NT2/D1 (cell line): ENCODE data around the gene ZNF438.
"Not testable (repeated sequence)": the region's sequence is repeated elsewhere in the genome, so short reads cannot be mapped to it uniquely, and the experiment has no call there.

Experiments used
- DNase-seq: peaks from one replicate; pipeline ENCODE4 v3.0.0-alpha.2; 2011; ENCODE audit warnings: low read depth, low spot score
- H3K27me3 ChIP-seq: 2 replicates; pipeline ENCODE4 v1.6.0; 2011; ENCODE audit warnings: mild to moderate bottlenecking; ENCODE audit not compliant: insufficient read length, insufficient read depth
- H3K36me3 ChIP-seq: 2 replicates; pipeline ENCODE4 v1.6.1; 2011; ENCODE audit warnings: mild to moderate bottlenecking, low read length, mixed read lengths; ENCODE audit not compliant: insufficient read depth, insufficient read length
- H3K4me1 ChIP-seq: 2 replicates; pipeline ENCODE4 v1.5.1; 2011; ENCODE audit not compliant: insufficient read depth, insufficient read length
- H3K4me3 ChIP-seq: 2 replicates; pipeline ENCODE4 v1.5.1; 2011; ENCODE audit warnings: low read depth; ENCODE audit not compliant: insufficient read length
- H3K9ac ChIP-seq: 2 replicates; pipeline ENCODE4 v1.6.0; 2011; ENCODE audit warnings: low read depth; ENCODE audit not compliant: insufficient read length
- H3K9me3 ChIP-seq: 2 replicates; pipeline ENCODE4 v1.5.1; 2011; ENCODE audit warnings: mild to moderate bottlenecking, low read length; ENCODE audit not compliant: insufficient read depth
- SUZ12 ChIP-seq: IDR thresholded peaks from 2 replicates; pipeline ENCODE4 v1.6.1; 2011; ENCODE audit not compliant: insufficient read length, insufficient read depth; ENCODE audit errors: extremely low read depth
- YY1 ChIP-seq: IDR thresholded peaks from 2 replicates; pipeline ENCODE4 v1.6.1; 2011; ENCODE audit not compliant: insufficient read length, insufficient read depth
- ZNF274 ChIP-seq: IDR thresholded peaks from 2 replicates; pipeline ENCODE4 v1.6.1; 2011; ENCODE audit warnings: mild to moderate bottlenecking, low read depth, low read length

Gene ZNF438

GRCh38 chr10:30902621-30903396 is 128.9 kb downstream of the ZNF438 start:
- Histone ChIP-seq H3K9me3 (peaks cover 18% of the 10 kb centered on the region), H3K36me3 (no peaks in the 10 kb centered on the region), H3K27me3 (no peaks in the 10 kb centered on the region), H3K4me3 (no peak overlapping the region), H3K4me1 (no peaks in the 10 kb centered on the region), H3K9ac (no peak overlapping the region)
- TF ChIP-seq SUZ12: no peak
- no peak for TF ChIP-seq YY1
- no peak for TF ChIP-seq ZNF274
- DNase-seq: no peak

- not testable (repeated sequence) for H3K9ac ChIP-seq, H3K27me3 ChIP-seq, DNase-seq, H3K4me1 ChIP-seq, H3K36me3 ChIP-seq, H3K4me3 ChIP-seq
- peaks cover 18% of the 10 kb centered on the region for H3K9me3 ChIP-seq
Measured at GRCh38 chr10:30901487-30901886, 130.2 kb downstream of the ZNF438 start.

DNA sequence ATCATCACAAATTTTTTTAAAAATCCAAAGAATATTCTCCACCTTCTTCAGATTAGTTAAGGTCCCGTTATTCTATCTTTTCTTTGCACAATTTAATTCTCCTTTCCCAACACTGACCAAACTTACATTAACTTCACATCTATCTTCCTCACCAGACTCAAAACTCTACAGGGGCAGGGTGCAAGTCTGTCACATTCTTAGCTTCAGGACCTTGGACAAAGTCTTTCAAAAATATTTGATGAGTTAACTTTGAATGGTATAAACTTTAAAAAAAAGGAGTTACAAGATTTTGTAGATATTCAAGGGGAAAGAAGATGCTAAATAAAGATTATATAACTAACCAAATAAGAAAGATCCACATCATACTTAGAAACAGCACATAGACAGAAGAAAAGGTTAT is 132.7 kb downstream of the ZNF438 start:
- Histone ChIP-seq H3K36me3 (no peaks in the 10 kb centered on the region), H3K9ac (no peak overlapping the region), H3K9me3 (peaks cover 11% of the 10 kb centered on the region), H3K27me3 (no peaks in the 10 kb centered on the region), H3K4me1 (no peaks in the 10 kb centered on the region), H3K4me3 (no peak overlapping the region)
- TF ChIP-seq YY1 (no peak), SUZ12 (no peak), ZNF274 (no peak)
- DNase-seq: no peak

GRCh38 chr10:30897547-30897946 is 134.1 kb downstream of the ZNF438 start:
- no peaks in the 10 kb centered on the region for H3K27me3 ChIP-seq
- H3K9ac ChIP-seq: no peak overlapping the region
- H3K9me3 ChIP-seq: peaks cover 11% of the 10 kb centered on the region
- no peaks in the 10 kb centered on the region for H3K36me3 ChIP-seq
- no peak for TF ChIP-seq YY1
- TF ChIP-seq ZNF274: no peak
- TF ChIP-seq SUZ12: no peak
- H3K4me1 ChIP-seq: no peaks in the 10 kb centered on the region
- no peak overlapping the region for H3K4me3 ChIP-seq
- DNase-seq: no peak

GRCh38 chr10:30897048-30897447 is 134.6 kb downstream of the ZNF438 start:
- Histone ChIP-seq H3K4me3 (no peak overlapping the region), H3K9me3 (peaks cover 11% of the 10 kb centered on the region), H3K36me3 (no peaks in the 10 kb centered on the region), H3K9ac (no peak overlapping the region), H3K27me3 (no peaks in the 10 kb centered on the region), H3K4me1 (no peaks in the 10 kb centered on the region)
- TF ChIP-seq ZNF274: no peak
- no peak for TF ChIP-seq YY1
- no peak for TF ChIP-seq SUZ12
- DNase-seq: no peak

GRCh38 chr10:30894221-30894620 is 137.4 kb downstream of the ZNF438 start:
- Histone ChIP-seq H3K9me3 (peaks cover 7% of the 10 kb centered on the region), H3K9ac (no peak overlapping the region), H3K27me3 (no peaks in the 10 kb centered on the region), H3K36me3 (no peaks in the 10 kb centered on the region), H3K4me1 (no peaks in the 10 kb centered on the region), H3K4me3 (no peak overlapping the region)
- TF ChIP-seq SUZ12 (no peak), ZNF274 (no peak), YY1 (no peak)
- DNase-seq: no peak

DNA sequence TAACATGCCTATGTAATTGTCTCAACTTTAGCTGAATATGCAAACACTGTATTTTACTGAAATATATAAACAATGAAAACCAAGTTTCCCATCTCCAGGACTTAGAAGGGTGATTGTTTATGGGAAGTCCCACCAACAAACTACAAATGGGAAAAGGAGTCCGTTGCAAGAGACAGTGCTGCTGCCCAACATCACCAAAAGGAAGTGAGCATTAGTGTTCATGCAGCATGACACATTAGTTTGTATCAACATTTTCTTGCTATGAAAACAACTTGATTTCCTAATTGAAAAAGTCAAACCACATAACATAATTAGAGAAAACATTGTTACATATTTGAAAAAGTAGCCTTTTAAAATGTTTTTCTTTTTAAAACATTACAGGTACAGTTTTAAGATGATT is 138.5 kb downstream of the ZNF438 start:
- no peaks in the 10 kb centered on the region for H3K36me3 ChIP-seq
- no peak for TF ChIP-seq YY1
- no peak for TF ChIP-seq SUZ12
- TF ChIP-seq ZNF274: no peak
- no peaks in the 10 kb centered on the region for H3K27me3 ChIP-seq
- no peak for DNase-seq
- no peak overlapping the region for H3K9ac ChIP-seq
- H3K4me1 ChIP-seq: no peaks in the 10 kb centered on the region
- no peak overlapping the region for H3K4me3 ChIP-seq
- no peaks in the 10 kb centered on the region; the same call in 1 of the 2 replicates for H3K9me3 ChIP-seq

DNA sequence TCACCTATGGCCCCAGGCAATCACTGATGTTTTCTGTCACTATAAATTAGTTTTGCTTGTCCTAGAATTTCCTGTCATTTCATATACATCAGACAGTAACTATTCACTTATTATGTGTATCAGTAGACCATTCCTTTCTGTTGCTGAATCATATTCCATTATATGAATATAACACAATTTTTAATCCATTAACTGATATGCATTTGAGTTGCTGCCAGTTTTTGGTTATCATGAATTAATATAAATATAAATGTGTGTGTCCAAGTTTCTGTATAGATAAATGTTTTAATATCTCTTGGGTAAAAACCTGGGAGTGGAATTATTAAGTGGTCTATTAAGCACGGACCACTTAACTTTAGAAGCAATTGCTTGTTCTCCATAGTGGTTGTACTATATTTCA is 143.8 kb downstream of the ZNF438 start:
- TF ChIP-seq SUZ12: no peak
- no peak for TF ChIP-seq ZNF274
- no peak for TF ChIP-seq YY1
- no peak for DNase-seq

More for the DNA sequence above, 143.8 kb downstream of the ZNF438 start:
- no peaks in the 10 kb centered on the region for H3K4me1 ChIP-seq
- no peaks in the 10 kb centered on the region for H3K36me3 ChIP-seq
- H3K9me3 ChIP-seq: no peaks in the 10 kb centered on the region
- H3K4me3 ChIP-seq: no peak overlapping the region
- no peaks in the 10 kb centered on the region for H3K27me3 ChIP-seq
- no peak overlapping the region for H3K9ac ChIP-seq
